CD14-positive monocyte (primary cell): ENCODE results near the gene UBE2Q1. TPM values are rescaled to one million over a fixed set of nuclear protein-coding genes. Genes with fewer than 3 reads are reported as not detected.

ENCODE experiments used
- DNase-seq, 3 donors: peaks; one replicate each; pipeline ENCODE4 v3.0.0-alpha.2; 2011 to 2022
- H2AFZ ChIP-seq: 2 replicates; pipeline ENCODE4 v1.6.0; 2012; ENCODE audit warnings: mild to moderate bottlenecking, low read depth, low read length, inconsistent platforms; ENCODE audit not compliant: insufficient read depth, poor library complexity, severe bottlenecking
- H3K27ac ChIP-seq, 2 donors: 1 replicate in 1 of 2; 2 replicates in 1 of 2; pipeline ENCODE4 v1.5.1; 2012 to 2013; ENCODE audit warnings: low read length in 2 of 2, control low read depth in 1 of 2, inconsistent platforms in 1 of 2, low read depth in 1 of 2, mild to moderate bottlenecking in 1 of 2
- H3K27me3 ChIP-seq, 2 donors: one replicate each; pipeline versions ENCODE4 v1.6.0 to v1.6.1; 2011 to 2013; ENCODE audit warnings: low read length in 2 of 2; ENCODE audit not compliant: control insufficient read depth in 2 of 2, insufficient read depth in 2 of 2
- H3K36me3 ChIP-seq, 2 donors: replicated peaks in 1 of 2; 1 replicate in 1 of 2; 2 replicates in 1 of 2; pipeline versions ENCODE4 v1.5.1 to v1.6.1; 2012 to 2013; ENCODE audit warnings: low read length in 2 of 2, control low read depth in 1 of 2, inconsistent platforms in 1 of 2, mild to moderate bottlenecking in 1 of 2; ENCODE audit not compliant: insufficient read depth in 2 of 2, control insufficient read depth in 1 of 2
- H3K4me1 ChIP-seq, 2 donors: 1 replicate in 1 of 2; 2 replicates in 1 of 2; pipeline versions ENCODE4 v1.5.1 to v1.6.1; 2012 to 2013; ENCODE audit warnings: low read length in 2 of 2, control low read depth in 1 of 2, inconsistent platforms in 1 of 2, mild to moderate bottlenecking in 1 of 2, moderate library complexity in 1 of 2; ENCODE audit not compliant: insufficient read depth in 2 of 2, control insufficient read depth in 1 of 2
- H3K4me2 ChIP-seq: replicated peaks from 2 replicates; pipeline ENCODE3; 2012; ENCODE audit warnings: low read length, moderate library complexity, mild to moderate bottlenecking; ENCODE audit not compliant: poor library complexity, severe bottlenecking; ENCODE audit errors: extremely low read depth
- H3K4me3 ChIP-seq, 3 experiments: fragments of 200-600 bp in 1 of 3; sonication (generic) in 1 of 3; replicated peaks in 1 of 3; 1 replicate in 2 of 3; 2 replicates in 1 of 3; pipeline ENCODE4 v1.5.1; 2011 to 2013; ENCODE audit warnings: low read length in 3 of 3, mild to moderate bottlenecking in 3 of 3, control low read depth in 2 of 3, low read depth in 2 of 3, inconsistent platforms in 1 of 3, moderate library complexity in 1 of 3
- H3K79me2 ChIP-seq: 2 replicates; pipeline ENCODE4 v1.6.0; 2012; ENCODE audit warnings: mild to moderate bottlenecking, control low read depth, inconsistent platforms, low read length, moderate library complexity; ENCODE audit not compliant: insufficient read depth
- H3K9ac ChIP-seq: 2 replicates; pipeline ENCODE4 v1.6.0; 2017; ENCODE audit warnings: low read length, mild to moderate bottlenecking; ENCODE audit not compliant: insufficient read depth, poor library complexity, severe bottlenecking
- H3K9me3 ChIP-seq, 2 donors: replicated peaks in 1 of 2; 1 replicate in 1 of 2; 2 replicates in 1 of 2; pipeline versions ENCODE4 v1.5.1 to v1.6.1; 2012 to 2013; ENCODE audit warnings: low read length in 2 of 2, control low read depth in 1 of 2; ENCODE audit not compliant: control insufficient read depth in 1 of 2, insufficient read depth in 1 of 2
- H4K20me1 ChIP-seq: 2 replicates; pipeline ENCODE4 v1.6.0; 2012; ENCODE audit warnings: mild to moderate bottlenecking, low read length, control low read depth, moderate library complexity; ENCODE audit not compliant: insufficient read depth
- H3K27ac Mint-ChIP-seq, 7 donors: one replicate each; pipeline ENCODE4 v1.8.0; 2020; ENCODE audit warnings: mild to moderate bottlenecking in 7 of 7, mixed read lengths in 7 of 7, moderate library complexity in 6 of 7, inconsistent platforms in 2 of 7
- H3K27me3 Mint-ChIP-seq, 3 donors: one replicate each; pipeline ENCODE4 v1.8.0; 2021 to 2022; ENCODE audit warnings: low read depth in 3 of 3, mild to moderate bottlenecking in 3 of 3, mixed read lengths in 3 of 3, moderate library complexity in 3 of 3, inconsistent platforms in 1 of 3
- H3K36me3 Mint-ChIP-seq, 2 donors: one replicate each; pipeline ENCODE4 v1.8.0; 2020; ENCODE audit warnings: mixed read lengths in 2 of 2, inconsistent platforms in 1 of 2, mild to moderate bottlenecking in 1 of 2
- H3K4me1 Mint-ChIP-seq: one replicate; pipeline ENCODE4 v1.8.0; 2020; ENCODE audit warnings: mild to moderate bottlenecking, mixed read lengths
- H3K4me3 Mint-ChIP-seq, 2 donors: one replicate each; pipeline ENCODE4 v1.8.0; 2020; ENCODE audit warnings: mild to moderate bottlenecking in 2 of 2, mixed read lengths in 2 of 2, moderate library complexity in 1 of 2
- H3K9me3 Mint-ChIP-seq, 7 donors: one replicate each; pipeline ENCODE4 v1.8.0; 2020 to 2022; ENCODE audit warnings: mixed read lengths in 7 of 7, mild to moderate bottlenecking in 6 of 7, moderate library complexity in 6 of 7, inconsistent platforms in 2 of 7
- WGBS: methylation state at CpG from one replicate; pipeline ENCODE4 v1.1.5; 2013; ENCODE audit warnings: missing lambda C conversion rate; ENCODE audit not compliant: insufficient coverage; 5-methylcytosine and 5-hydroxymethylcytosine counted together
- intact Hi-C, 2 donors: fragments of 100-400 bp; cut with micrococcal nuclease; formaldehyde crosslinking; loops; one replicate each; pipeline versions ENCODE4 v1.15.0 to v1.15.1; 2023
- polyA plus RNA-seq, 3 donors: library from polyadenylated mRNA; depleted of rRNA in 1 of 3; unstranded in 2 of 3; stranded (reverse) in 1 of 3; fragments of 300-500 nt in 2 of 3; fragments of >200 nt in 1 of 3; fragmentation: Illumina TruSeq in 2 of 3; gene quantifications; 1 replicate in 2 of 3; 2 replicates in 1 of 3; pipeline ENCODE4 v1.2.3, GENCODE V29; 2012 to 2021
- TF ChIP-seq, protein P1 (sequence below): fragments of 200-600 bp; IDR thresholded peaks from one replicate; pipeline ENCODE4 v1.8.0; 2022; ENCODE audit warnings: antibody characterized with exemption, mild to moderate bottlenecking

UBE2Q1 gene
- polyA plus RNA-seq, 3 donors = 6.4 to 22.6 (median 8.4) TPM

DNA sequence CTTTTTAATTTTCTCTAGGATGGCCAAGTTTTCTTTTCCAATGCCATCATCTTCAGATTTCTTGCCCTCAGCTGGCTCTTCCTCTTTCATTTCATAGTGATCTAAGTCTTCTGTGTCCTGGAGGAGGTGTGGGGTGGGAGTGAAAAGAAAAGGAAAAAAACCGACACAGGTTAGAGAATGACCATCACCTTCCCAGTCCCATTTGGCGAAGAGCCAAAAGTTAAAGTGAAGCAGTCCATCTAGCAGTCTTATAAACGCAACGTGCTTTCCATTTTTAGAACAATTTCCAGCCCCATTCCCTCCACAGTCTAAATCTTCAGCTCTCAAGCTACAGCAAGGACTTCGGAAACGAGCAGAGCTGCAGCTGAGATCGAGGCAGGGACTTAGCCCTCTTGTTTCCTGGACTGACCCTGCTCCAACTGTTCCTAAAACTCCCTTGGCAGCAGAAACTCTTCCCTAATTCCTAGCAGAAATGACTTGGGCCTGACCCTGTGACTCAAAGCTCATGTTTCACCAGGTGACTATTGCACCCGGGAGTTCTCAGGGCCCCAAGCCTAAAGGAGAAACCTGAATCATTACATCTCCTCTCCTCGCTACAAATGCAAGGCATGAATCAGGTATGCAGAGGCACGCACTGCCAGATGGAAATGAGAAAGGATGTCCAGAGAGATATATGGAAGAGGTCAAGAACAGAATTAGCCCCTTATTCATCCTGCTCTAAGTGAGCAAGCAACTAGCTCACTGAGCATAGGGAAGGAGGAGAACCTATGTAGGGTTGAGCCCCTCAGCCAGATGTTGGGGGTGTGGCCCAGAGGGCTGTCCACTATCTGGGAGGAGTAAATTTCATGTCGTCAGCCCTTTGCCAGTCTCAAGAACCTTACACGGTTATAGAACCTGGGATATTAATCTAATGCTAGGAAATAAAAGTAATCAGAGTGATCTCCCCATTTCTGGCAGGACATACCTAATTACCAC, 5.1 kb downstream of the UBE2Q1 start:
- Histone ChIP-seq H3K36me3 (peaks cover 71 to 81% of the 10 kb centered on the region in 2 donors), H3K4me2 (no peak overlapping the region), H3K4me1 (peaks cover 17 to 26% of the 10 kb centered on the region in 2 donors), H3K27ac (no peak overlapping the region), H3K79me2 (peaks cover 35% of the 10 kb centered on the region), H4K20me1 (peaks cover 92% of the 10 kb centered on the region), H3K4me3 (no peak overlapping the region), H3K9me3 (no peaks in the 10 kb centered on the region), H3K27me3 (no peaks in the 10 kb centered on the region), H3K9ac (no peak overlapping the region), H2AFZ (no peak overlapping the region)
- intact Hi-C loops = loop anchor here in 1 of 2 donors (10.0 kb wide), 2 partner anchors 381 to 531 kb away; partner anchors contain the start of gene PMVK
- Mint-ChIP-seq H3K4me3 (no peak overlapping the region), H3K4me1 (peaks cover 33% of the 10 kb centered on the region), H3K27ac (peak overlapping the region in 2 of 7 donors; percentile 0 to 18), H3K9me3 (no peaks in the 10 kb centered on the region), H3K27me3 (no peaks in the 10 kb centered on the region), H3K36me3 (peaks cover 72 to 78% of the 10 kb centered on the region in 2 donors)
- WGBS = 97% methylated on average over 5 of the region's 12 CpGs
- no peak for DNase-seq
- TF ChIP-seq, protein P1, sequence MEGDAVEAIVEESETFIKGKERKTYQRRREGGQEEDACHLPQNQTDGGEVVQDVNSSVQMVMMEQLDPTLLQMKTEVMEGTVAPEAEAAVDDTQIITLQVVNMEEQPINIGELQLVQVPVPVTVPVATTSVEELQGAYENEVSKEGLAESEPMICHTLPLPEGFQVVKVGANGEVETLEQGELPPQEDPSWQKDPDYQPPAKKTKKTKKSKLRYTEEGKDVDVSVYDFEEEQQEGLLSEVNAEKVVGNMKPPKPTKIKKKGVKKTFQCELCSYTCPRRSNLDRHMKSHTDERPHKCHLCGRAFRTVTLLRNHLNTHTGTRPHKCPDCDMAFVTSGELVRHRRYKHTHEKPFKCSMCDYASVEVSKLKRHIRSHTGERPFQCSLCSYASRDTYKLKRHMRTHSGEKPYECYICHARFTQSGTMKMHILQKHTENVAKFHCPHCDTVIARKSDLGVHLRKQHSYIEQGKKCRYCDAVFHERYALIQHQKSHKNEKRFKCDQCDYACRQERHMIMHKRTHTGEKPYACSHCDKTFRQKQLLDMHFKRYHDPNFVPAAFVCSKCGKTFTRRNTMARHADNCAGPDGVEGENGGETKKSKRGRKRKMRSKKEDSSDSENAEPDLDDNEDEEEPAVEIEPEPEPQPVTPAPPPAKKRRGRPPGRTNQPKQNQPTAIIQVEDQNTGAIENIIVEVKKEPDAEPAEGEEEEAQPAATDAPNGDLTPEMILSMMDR = no peak

DNA sequence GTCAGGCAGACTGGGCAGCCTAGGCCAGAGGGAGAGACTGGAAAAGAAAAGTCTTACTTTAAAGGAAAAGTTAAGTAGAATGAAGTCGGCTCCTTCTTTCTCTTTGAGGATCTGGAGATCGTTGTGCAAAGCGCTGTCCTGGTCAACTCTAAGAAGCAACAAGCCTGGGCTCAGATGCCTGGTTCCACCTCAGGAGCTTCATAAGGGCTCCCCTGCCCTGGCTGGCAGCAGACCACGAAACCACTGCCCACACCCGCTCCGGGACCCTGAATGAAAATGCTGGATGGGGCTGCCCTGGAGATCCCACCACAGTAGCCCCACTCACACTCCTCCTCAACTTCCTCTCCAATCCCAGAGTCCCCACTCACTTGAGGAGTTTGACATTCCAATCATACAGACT, 6.4 kb downstream of the UBE2Q1 start:
- Mint-ChIP-seq H3K4me1 (peaks cover 31% of the 10 kb centered on the region), H3K4me3 (no peak overlapping the region), H3K36me3 (peaks cover 77 to 83% of the 10 kb centered on the region in 2 donors), H3K27ac (peak overlapping the region in 3 of 7 donors; percentile 18 to 27 (median 21)), H3K27me3 (no peaks in the 10 kb centered on the region), H3K9me3 (no peaks in the 10 kb centered on the region)
- WGBS = 96% methylated on average over 6 of the region's 6 CpGs
- intact Hi-C loops = loop anchor here in 1 of 2 donors (10.0 kb wide), 2 partner anchors 383 to 533 kb away; partner anchors contain the start of gene PMVK
- Histone ChIP-seq H3K79me2 (peaks cover 23% of the 10 kb centered on the region), H3K9me3 (no peaks in the 10 kb centered on the region), H3K9ac (no peak overlapping the region), H3K4me2 (no peak overlapping the region), H3K4me1 (peaks cover 11 to 20% of the 10 kb centered on the region in 2 donors), H3K36me3 (peaks cover 71 to 89% of the 10 kb centered on the region in 2 donors), H3K27ac (no peak overlapping the region), H4K20me1 (peaks cover 90% of the 10 kb centered on the region), H3K4me3 (no peak overlapping the region), H2AFZ (no peak overlapping the region), H3K27me3 (no peaks in the 10 kb centered on the region)
- no peak for DNase-seq
- TF ChIP-seq, protein P1 = no peak
